Activated gamma-delta T cell treated with anti-CD3 and anti-CD28 coated beads, Interleukin-2, amount 50 U/mL, for 16 hours (primary cell): Measurements from ENCODE around the gene LGALS3BP.

Source experiments
- DNase-seq: peaks from one replicate; pipeline ENCODE4 v3.0.0-alpha.2; 2020; ENCODE audit warnings: low read depth

Gene LGALS3BP

GRCh38 chr17:78999056-78999768, 19.5 kb upstream of the LGALS3BP start:
- no peak for DNase-seq

GRCh38 chr17:78998311-78999055, 18.8 kb upstream of the LGALS3BP start:
- no peak for DNase-seq

GRCh38 chr17:78997881-78998280, 18.2 kb upstream of the LGALS3BP start:
- DNase-seq = no peak

DNA sequence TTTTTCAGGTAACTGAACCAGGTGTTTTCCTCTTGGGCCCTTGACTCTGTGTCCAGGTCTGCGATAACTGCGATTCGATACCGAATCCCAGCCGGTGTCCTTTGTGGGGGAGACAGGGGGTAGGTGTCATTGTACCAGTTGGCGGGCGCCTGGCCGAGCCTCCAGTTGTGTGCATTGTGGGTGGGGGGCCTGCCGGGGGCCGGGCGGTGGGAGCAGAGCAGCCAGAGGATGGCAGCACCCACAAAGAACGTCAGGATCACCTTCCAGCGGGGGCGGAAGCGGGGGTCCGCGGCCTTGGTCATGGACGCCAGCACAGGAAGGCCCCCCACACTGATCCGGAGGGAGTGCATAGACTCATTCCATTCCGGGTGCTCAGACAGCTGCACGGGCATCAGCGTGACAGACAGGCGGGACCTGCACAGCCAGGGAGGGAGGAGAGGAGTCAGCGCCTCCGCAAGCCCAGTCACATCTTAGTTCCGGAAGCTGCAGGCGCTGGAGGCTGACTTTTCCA, 17.6 kb upstream of the LGALS3BP start:
- DNase-seq = no peak

GRCh38 chr17:78996781-78997201, 17.1 kb upstream of the LGALS3BP start:
- no peak for DNase-seq

GRCh38 chr17:78995761-78996451, 16.2 kb upstream of the LGALS3BP start:
- DNase-seq = no peak

DNA sequence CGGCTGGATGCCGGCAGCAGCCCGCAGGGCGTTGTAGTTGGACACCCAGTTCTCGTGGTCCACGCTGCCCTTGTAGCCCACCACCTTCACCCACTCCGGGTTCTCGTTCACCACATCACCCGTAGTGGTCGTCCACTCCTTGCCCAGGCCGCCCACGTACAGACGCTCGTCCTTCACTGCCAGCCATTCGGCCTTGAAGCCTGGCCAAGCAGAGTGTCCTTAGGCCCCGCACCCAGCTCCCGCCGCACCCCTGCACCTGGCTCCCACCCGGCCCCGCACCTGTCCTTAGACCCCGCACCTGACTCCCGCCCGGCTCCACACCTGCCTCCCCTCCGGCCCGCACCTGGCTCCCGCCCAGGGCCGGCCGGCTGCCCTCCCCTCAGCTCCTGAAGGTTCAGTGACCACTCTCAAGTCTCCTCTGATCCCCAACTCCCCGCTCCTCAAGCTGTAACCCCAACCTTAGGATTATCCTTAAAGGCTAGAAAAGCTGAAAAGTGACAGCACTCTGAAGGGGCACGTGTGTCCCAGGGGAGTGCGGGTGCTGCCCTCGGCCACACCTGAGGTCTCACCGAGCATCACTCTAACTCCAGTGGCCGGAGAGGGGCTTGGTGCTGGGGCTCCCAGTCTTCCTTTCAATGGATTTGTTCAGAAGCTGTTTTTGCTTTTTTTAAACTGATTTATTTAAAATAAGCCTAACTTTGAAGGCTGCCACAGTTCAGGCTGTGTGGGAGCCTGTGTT, 15.5 kb upstream of the LGALS3BP start:
- no peak for DNase-seq

- no peak for DNase-seq
These were observed 14.4 kb upstream of the LGALS3BP start for GRCh38 chr17:78993981-78994671.

GRCh38 chr17:78993241-78993956, 13.7 kb upstream of the LGALS3BP start:
- peak; percentile 39 for DNase-seq

GRCh38 chr17:78992542-78993212, 13.0 kb upstream of the LGALS3BP start:
- no peak for DNase-seq

DNA sequence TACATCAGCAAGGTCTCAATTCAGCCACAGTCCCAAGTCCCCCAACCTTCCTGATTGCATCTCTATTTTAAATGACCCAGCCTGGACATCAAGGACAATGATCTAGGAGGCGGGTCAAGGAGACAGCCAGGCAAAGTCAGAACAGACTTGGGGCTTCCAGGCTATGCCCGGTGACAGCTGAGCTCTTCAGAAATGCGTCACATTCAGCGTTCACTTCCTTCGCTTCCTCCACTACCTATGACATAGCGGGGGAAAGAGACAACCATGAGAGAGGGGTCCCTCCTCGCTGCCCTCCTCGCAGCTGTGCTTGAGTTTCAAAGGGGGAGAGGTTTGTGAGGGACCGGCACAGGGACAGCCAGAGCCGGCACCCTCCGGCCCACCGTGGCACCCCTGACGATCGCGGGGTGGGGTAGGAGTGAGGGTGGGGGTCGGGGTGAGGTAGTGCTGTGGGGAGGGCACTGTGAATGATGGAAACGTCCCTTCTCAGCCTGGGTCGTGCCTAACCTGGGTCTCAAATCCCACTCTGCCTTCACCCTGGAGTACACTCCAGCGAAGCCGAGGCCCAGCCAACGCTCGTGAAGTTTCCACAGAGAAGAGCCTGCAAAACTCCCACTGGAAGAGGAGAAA, 12.3 kb upstream of the LGALS3BP start:
- DNase-seq = no peak

DNA sequence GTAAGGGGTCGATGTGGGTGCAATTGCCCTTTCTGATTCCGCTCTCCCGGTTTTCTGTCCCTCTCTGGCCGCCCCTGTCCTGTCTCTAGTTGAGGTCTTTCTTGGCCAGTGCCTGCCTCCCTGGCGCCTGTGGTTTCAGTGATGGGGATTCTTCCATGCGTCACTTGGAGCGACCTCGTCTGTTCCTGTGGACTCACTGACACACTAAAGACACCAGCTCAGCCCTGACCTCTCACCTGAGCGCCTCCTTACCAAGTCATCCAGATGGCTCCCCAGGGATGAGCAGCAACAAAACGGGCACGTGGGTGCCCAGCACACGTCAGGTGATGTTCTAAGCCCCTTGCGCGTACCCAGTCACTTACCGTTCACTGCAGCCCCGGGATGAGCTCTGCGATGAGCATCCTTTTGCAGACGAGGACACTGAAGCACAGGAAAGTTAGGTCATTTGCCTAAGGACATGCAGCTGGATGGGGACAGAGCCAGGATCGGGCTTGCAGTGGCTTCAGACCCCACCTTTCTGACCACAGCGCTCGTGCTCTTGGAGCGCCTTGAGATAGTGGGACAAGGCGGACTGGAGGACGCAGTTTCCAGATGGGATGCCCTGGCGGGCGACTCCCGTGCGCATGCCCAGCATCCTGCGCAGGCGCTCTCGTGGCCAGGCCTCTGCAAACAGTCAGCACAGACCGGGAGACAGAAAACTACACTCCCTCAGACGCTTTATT, 11.5 kb upstream of the LGALS3BP start:
- DNase-seq = no peak

DNA sequence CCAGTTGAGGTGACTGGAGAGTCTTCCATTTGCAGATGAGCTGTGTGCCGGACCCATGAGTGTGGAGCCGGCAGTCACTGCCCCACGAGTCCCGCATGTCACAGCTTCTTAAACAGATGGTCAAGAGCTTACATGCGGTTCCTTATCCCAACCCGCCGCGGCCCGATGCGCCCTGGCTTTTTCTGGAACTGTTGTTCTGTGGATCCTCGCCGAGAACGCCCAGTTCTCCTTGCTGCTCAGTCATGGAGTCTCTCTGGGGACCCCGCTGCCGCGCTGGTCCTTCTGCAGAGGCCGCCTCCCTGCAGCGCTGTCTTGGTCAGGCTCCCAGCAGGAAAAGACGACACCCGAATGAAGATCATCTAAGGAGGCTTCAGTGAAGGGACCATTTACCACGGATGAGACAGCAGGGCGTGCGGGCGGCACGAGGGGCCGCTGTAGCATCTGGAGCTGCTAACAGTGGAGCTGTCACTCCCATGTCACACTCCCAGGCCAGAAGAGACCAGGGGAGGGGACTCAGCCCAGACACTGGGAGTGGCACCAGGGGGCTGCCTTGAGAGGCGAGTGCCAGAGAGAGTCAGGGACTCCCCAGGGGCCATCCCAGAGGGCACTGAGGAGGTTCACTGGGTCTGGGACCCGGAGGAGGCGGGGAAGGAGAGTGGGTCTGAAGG, 10.8 kb upstream of the LGALS3BP start:
- no peak for DNase-seq

GRCh38 chr17:78988152-78988551, 8.4 kb upstream of the LGALS3BP start:
- DNase-seq = no peak

GRCh38 chr17:78986649-78987328, 7.1 kb upstream of the LGALS3BP start:
- no peak for DNase-seq

GRCh38 chr17:78986048-78986648, 6.4 kb upstream of the LGALS3BP start:
- DNase-seq = no peak

DNA sequence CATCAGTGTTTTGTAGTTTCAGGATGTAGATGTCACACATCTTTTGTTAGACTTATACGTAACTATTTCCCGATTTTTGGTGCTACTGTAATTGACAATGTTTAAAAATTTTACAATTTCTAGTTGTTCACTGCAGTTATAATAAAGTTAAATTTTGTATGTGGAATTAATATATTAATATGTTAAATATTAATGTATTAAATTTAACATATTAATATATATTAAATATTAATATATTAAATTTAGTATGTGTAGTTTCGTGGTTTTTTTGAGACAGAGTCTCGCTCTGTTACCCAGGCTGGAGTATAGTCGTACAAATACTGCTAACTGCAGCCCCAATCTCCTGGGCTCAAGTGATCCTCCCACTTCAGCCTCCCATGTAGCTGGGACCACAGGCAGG, 5.7 kb upstream of the LGALS3BP start:
- DNase-seq = no peak
